Mesenchymal stem cell (in vitro differentiated cells and primary cell): ENCODE data around the gene MUC5B.

Source experiments
- DNase-seq: peaks from one replicate; pipeline ENCODE4 v3.0.0-alpha.2; 2013
- H2AFZ ChIP-seq: one replicate; pipeline ENCODE4 v1.6.1; 2013; ENCODE audit warnings: low read depth, mild to moderate bottlenecking, control low read depth, inconsistent platforms, low read length, moderate library complexity
- H2AK5ac ChIP-seq: 2 replicates; pipeline ENCODE4 v1.6.1; 2013; ENCODE audit warnings: low read length, moderate library complexity, mild to moderate bottlenecking, inconsistent platforms; ENCODE audit not compliant: severe bottlenecking
- H2BK120ac ChIP-seq: one replicate; pipeline ENCODE4 v1.6.1; 2013; ENCODE audit warnings: low read depth, mild to moderate bottlenecking, inconsistent platforms, low read length, moderate library complexity
- H2BK12ac ChIP-seq, 2 experiments: one replicate each; pipeline ENCODE4 v1.6.1; 2013; ENCODE audit warnings: inconsistent platforms in 2 of 2, low read length in 2 of 2, mild to moderate bottlenecking in 2 of 2, moderate library complexity in 2 of 2, control low read depth in 1 of 2
- H2BK15ac ChIP-seq: one replicate; pipeline ENCODE4 v1.6.1; 2013; ENCODE audit warnings: mild to moderate bottlenecking, low read depth, inconsistent platforms; ENCODE audit not compliant: poor library complexity, severe bottlenecking
- H2BK5ac ChIP-seq: 2 replicates; pipeline ENCODE4 v1.6.1; 2013; ENCODE audit warnings: low read depth, mild to moderate bottlenecking, low read length, control low read depth, inconsistent platforms; ENCODE audit not compliant: poor library complexity, severe bottlenecking
- H3K14ac ChIP-seq, 2 experiments: one replicate each; pipeline ENCODE4 v1.6.1; 2013; ENCODE audit warnings: inconsistent platforms in 2 of 2, low read length in 2 of 2, control low read depth in 1 of 2, mild to moderate bottlenecking in 1 of 2, moderate library complexity in 1 of 2
- H3K18ac ChIP-seq, 2 experiments: one replicate each; pipeline ENCODE4 v1.6.1; 2013; ENCODE audit warnings: inconsistent platforms in 2 of 2, low read length in 2 of 2, control low read depth in 1 of 2, low read depth in 1 of 2, mild to moderate bottlenecking in 1 of 2
- H3K23ac ChIP-seq, 2 experiments: one replicate each; pipeline ENCODE4 v1.6.1; 2013; ENCODE audit warnings: inconsistent platforms in 2 of 2, low read length in 2 of 2, mild to moderate bottlenecking in 2 of 2, moderate library complexity in 2 of 2, control low read depth in 1 of 2
- H3K27ac ChIP-seq: 2 replicates; pipeline ENCODE4 v1.5.1; 2013; ENCODE audit warnings: mild to moderate bottlenecking, moderate library complexity, low read length, control low read depth, inconsistent platforms; ENCODE audit not compliant: poor library complexity, severe bottlenecking
- H3K27me3 ChIP-seq, 2 experiments: 2 replicates each; pipeline versions ENCODE4 v1.6.1 to v1.7.0; 2013; ENCODE audit warnings: low read length in 2 of 2, mild to moderate bottlenecking in 2 of 2, moderate library complexity in 2 of 2, control low read depth in 1 of 2, inconsistent platforms in 1 of 2; ENCODE audit not compliant: control insufficient read depth in 1 of 2, insufficient read depth in 1 of 2
- H3K36me3 ChIP-seq, 2 experiments: 2 replicates each; pipeline versions ENCODE4 v1.6.1 to v1.7.0; 2013; ENCODE audit warnings: low read length in 2 of 2, control low read depth in 1 of 2, inconsistent platforms in 1 of 2, low read depth in 1 of 2, mild to moderate bottlenecking in 1 of 2; ENCODE audit not compliant: insufficient read depth in 2 of 2, control insufficient read depth in 1 of 2
- H3K4ac ChIP-seq, 2 experiments: one replicate each; pipeline ENCODE4 v1.6.1; 2013; ENCODE audit warnings: inconsistent platforms in 2 of 2, low read length in 2 of 2, mild to moderate bottlenecking in 2 of 2, moderate library complexity in 2 of 2, control low read depth in 1 of 2, low read depth in 1 of 2
- H3K4me1 ChIP-seq: 2 replicates; pipeline ENCODE4 v1.6.1; 2013; ENCODE audit warnings: low read depth, low read length, control low read depth; ENCODE audit not compliant: control insufficient read depth, insufficient read depth
- H3K4me2 ChIP-seq: 2 replicates; pipeline ENCODE4 v1.6.1; 2013; ENCODE audit warnings: low read length, mild to moderate bottlenecking, inconsistent platforms; ENCODE audit not compliant: poor library complexity, severe bottlenecking
- H3K4me3 ChIP-seq, 2 experiments: 2 replicates each; pipeline versions ENCODE4 v1.5.1 to v1.7.0; 2013; ENCODE audit warnings: low read length in 2 of 2, mild to moderate bottlenecking in 2 of 2, control low read depth in 1 of 2, low read depth in 1 of 2; ENCODE audit not compliant: insufficient read depth in 1 of 2
- H3K79me1 ChIP-seq: replicated peaks from 2 replicates; pipeline ENCODE4 v1.6.1; 2013; ENCODE audit warnings: mild to moderate bottlenecking, control low read depth, low read length, inconsistent platforms; ENCODE audit not compliant: poor library complexity, severe bottlenecking
- H3K9ac ChIP-seq: 2 replicates; pipeline ENCODE4 v1.7.0; 2013; ENCODE audit warnings: mild to moderate bottlenecking, low read length, moderate library complexity
- H3K9me3 ChIP-seq: 2 replicates; pipeline ENCODE4 v1.7.0; 2013; ENCODE audit warnings: mild to moderate bottlenecking, low read length; ENCODE audit not compliant: control insufficient read depth
- H4K8ac ChIP-seq: one replicate; pipeline ENCODE4 v1.6.1; 2013; ENCODE audit warnings: inconsistent platforms, mild to moderate bottlenecking, low read length, moderate library complexity
- H4K91ac ChIP-seq: one replicate; pipeline ENCODE4 v1.6.1; 2013; ENCODE audit warnings: mild to moderate bottlenecking, low read length, inconsistent platforms
- WGBS: methylation state at CpG from one replicate; pipeline ENCODE4 v1.1.7; 2013; ENCODE audit warnings: mixed read lengths; 5-methylcytosine and 5-hydroxymethylcytosine counted together

The MUC5B gene

GRCh38 chr11:1237128-1237580 is 14.3 kb downstream of the MUC5B start:
- Histone ChIP-seq H3K36me3 (peaks cover 0 to 4% of the 10 kb centered on the region in 2 experiments), H3K4me1 (no peaks in the 10 kb centered on the region), H4K91ac (no peak overlapping the region), H2BK120ac (no peak overlapping the region), H3K27me3 (peaks cover 0 to 19% of the 10 kb centered on the region in 2 experiments), H2AK5ac (no peak overlapping the region), H3K4me3 (no peak overlapping the region), H2BK12ac (no peak overlapping the region), H3K9me3 (no peaks in the 10 kb centered on the region), H3K4me2 (no peak overlapping the region), H3K9ac (no peak overlapping the region), H3K18ac (no peak overlapping the region), H2BK15ac (no peak overlapping the region), H2AFZ (no peak overlapping the region), H3K4ac (no peak overlapping the region), H3K23ac (no peak overlapping the region), H3K14ac (no peak overlapping the region), H3K79me1 (no peaks in the 10 kb centered on the region), H3K27ac (no peak overlapping the region), H2BK5ac (no peak overlapping the region), H4K8ac (no peak overlapping the region)
- no peak for DNase-seq
- WGBS = 91% methylated on average over 13 of the region's 13 CpGs

DNA sequence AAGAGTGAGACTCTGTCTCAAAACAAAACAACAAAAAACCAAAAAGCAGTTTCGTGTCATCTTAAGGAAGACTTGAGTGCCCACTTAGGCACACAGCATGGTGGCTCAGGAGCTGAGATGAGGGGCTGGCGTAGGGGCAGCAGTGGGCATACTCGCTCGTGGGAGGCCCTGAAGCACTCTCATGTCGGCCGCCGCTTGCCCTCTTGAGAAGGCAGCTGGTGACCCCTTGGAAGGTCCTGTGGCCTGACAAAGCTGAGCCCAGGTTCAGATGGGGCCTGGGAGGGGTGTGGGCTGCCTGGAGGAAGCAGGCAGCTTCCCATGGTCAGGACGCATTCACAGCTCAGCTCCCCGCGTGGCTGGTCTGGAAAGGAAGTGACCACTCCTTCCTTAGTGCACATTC is 15.0 kb downstream of the MUC5B start:
- Histone ChIP-seq H3K18ac (no peak overlapping the region), H2BK120ac (no peak overlapping the region), H3K9me3 (no peaks in the 10 kb centered on the region), H3K4me3 (no peak overlapping the region), H3K4me1 (no peaks in the 10 kb centered on the region), H3K36me3 (peaks cover 0 to 7% of the 10 kb centered on the region in 2 experiments), H3K27me3 (peaks cover 0 to 15% of the 10 kb centered on the region in 2 experiments), H3K14ac (no peak overlapping the region), H3K23ac (no peak overlapping the region), H2AFZ (no peak overlapping the region), H2AK5ac (no peak overlapping the region), H3K27ac (no peak overlapping the region), H2BK12ac (no peak overlapping the region), H3K4me2 (no peak overlapping the region), H4K8ac (no peak overlapping the region), H3K79me1 (no peaks in the 10 kb centered on the region), H2BK5ac (no peak overlapping the region), H2BK15ac (no peak overlapping the region), H4K91ac (no peak overlapping the region), H3K9ac (no peak overlapping the region), H3K4ac (no peak overlapping the region)
- 83% methylated on average over 10 of the region's 10 CpGs for WGBS
- no peak for DNase-seq

- Histone ChIP-seq H2BK12ac (no peak overlapping the region), H3K4me1 (no peaks in the 10 kb centered on the region), H3K23ac (no peak overlapping the region), H3K36me3 (peaks cover 0 to 7% of the 10 kb centered on the region in 2 experiments), H3K27me3 (peaks cover 0 to 15% of the 10 kb centered on the region in 2 experiments), H3K4ac (no peak overlapping the region), H2BK15ac (no peak overlapping the region), H3K9me3 (no peaks in the 10 kb centered on the region), H3K4me2 (no peak overlapping the region), H3K18ac (no peak overlapping the region), H3K27ac (no peak overlapping the region), H2BK5ac (no peak overlapping the region), H3K79me1 (no peaks in the 10 kb centered on the region), H4K8ac (no peak overlapping the region), H2AFZ (no peak overlapping the region), H3K14ac (no peak overlapping the region), H2AK5ac (no peak overlapping the region), H2BK120ac (no peak overlapping the region), H3K9ac (no peak overlapping the region), H4K91ac (no peak overlapping the region), H3K4me3 (no peak overlapping the region)
- 88% methylated on average over 34 of the region's 34 CpGs for WGBS
- no peak for DNase-seq
Observed at GRCh38 chr11:1238767-1239595, 16.1 kb downstream of the MUC5B start.

DNA sequence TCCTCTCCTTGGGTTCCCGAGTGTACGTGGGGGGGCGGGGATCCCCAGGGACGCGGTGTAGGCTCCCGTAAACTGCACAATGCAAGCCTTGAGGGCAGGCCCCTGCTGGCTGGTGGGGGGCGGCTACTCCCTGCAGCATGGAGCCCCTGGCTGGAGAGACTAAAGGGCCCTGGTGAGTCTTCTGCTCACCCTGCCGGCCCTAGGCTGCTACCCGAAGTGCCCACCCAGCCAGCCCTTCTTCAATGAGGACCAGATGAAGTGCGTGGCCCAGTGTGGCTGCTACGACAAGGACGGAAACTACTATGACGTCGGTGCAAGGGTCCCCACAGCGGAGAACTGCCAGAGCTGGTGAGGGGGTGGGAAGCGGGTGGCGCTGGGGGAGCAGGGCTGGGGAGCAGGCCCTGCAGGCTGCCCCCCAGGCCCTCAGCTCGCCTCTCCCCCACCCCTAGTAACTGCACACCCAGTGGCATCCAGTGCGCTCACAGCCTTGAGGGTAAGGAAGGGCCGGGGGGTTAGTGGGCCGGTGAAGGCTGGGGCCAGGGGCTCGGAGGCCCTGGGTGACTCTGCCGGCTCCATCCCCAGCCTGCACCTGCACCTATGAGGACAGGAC is 16.8 kb downstream of the MUC5B start:
- 90% methylated on average over 23 of the region's 23 CpGs for WGBS
- Histone ChIP-seq H2AK5ac (no peak overlapping the region), H3K4me1 (no peaks in the 10 kb centered on the region), H3K4ac (no peak overlapping the region), H2BK5ac (no peak overlapping the region), H4K8ac (no peak overlapping the region), H4K91ac (no peak overlapping the region), H3K9ac (no peak overlapping the region), H3K4me3 (no peak overlapping the region), H2BK120ac (no peak overlapping the region), H3K18ac (no peak overlapping the region), H2BK12ac (no peak overlapping the region), H3K79me1 (no peaks in the 10 kb centered on the region), H3K36me3 (peaks cover 0 to 7% of the 10 kb centered on the region in 2 experiments), H2AFZ (no peak overlapping the region), H3K4me2 (no peak overlapping the region), H3K9me3 (no peaks in the 10 kb centered on the region), H3K23ac (no peak overlapping the region), H3K27me3 (peaks cover 0 to 15% of the 10 kb centered on the region in 2 experiments), H3K27ac (no peak overlapping the region), H2BK15ac (no peak overlapping the region), H3K14ac (no peak overlapping the region)
- DNase-seq = no peak
